ENCODE measurements around the gene LMBRD1.

The LMBRD1 gene

DNA sequence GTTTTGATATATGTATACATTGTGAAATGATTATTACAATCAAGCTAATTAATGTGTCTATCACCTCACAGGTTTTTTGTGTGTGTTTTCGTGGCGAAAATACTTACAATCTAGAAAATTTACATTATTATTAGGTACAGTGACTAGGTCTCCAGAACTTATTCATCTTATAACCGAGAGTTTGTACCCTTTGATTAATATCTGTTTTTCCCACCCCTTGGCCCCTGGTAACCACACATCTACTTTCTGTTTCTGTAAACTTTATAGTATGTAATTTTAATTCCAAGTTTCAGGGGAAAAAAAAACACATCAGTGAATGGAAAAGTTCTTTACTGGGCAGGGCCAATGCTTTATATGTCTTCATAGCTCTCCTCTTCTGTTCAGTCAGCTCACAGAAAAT is 131.4 kb downstream of the LMBRD1 start:
- H3K4me1 ChIP-seq (ENCODE audit: insufficient read depth, poor library complexity, severe bottlenecking): no peaks in the 10 kb centered on the region
- H3K36me3 ChIP-seq (ENCODE audit: low read depth): no peaks in the 10 kb centered on the region
- H3K27me3 ChIP-seq (ENCODE audit: insufficient read depth, poor library complexity, severe bottlenecking): peaks cover 6% of the 10 kb centered on the region
- TF ChIP-seq, protein P1, sequence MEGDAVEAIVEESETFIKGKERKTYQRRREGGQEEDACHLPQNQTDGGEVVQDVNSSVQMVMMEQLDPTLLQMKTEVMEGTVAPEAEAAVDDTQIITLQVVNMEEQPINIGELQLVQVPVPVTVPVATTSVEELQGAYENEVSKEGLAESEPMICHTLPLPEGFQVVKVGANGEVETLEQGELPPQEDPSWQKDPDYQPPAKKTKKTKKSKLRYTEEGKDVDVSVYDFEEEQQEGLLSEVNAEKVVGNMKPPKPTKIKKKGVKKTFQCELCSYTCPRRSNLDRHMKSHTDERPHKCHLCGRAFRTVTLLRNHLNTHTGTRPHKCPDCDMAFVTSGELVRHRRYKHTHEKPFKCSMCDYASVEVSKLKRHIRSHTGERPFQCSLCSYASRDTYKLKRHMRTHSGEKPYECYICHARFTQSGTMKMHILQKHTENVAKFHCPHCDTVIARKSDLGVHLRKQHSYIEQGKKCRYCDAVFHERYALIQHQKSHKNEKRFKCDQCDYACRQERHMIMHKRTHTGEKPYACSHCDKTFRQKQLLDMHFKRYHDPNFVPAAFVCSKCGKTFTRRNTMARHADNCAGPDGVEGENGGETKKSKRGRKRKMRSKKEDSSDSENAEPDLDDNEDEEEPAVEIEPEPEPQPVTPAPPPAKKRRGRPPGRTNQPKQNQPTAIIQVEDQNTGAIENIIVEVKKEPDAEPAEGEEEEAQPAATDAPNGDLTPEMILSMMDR (IDR thresholded peaks at IDR 0.05; ENCODE audit: poor library complexity, severe bottlenecking): no peak
- no peak overlapping the region for H3K27ac ChIP-seq (ENCODE audit: poor library complexity, severe bottlenecking)
- DNase-seq (ENCODE audit: low spot score) (no peak), ATAC-seq (ENCODE audit: low read depth) (no peak)
- H3K4me3 ChIP-seq (ENCODE audit: severe bottlenecking): no peak overlapping the region
- H3K9me3 ChIP-seq (ENCODE audit: severe bottlenecking): no peaks in the 10 kb centered on the region

DNA sequence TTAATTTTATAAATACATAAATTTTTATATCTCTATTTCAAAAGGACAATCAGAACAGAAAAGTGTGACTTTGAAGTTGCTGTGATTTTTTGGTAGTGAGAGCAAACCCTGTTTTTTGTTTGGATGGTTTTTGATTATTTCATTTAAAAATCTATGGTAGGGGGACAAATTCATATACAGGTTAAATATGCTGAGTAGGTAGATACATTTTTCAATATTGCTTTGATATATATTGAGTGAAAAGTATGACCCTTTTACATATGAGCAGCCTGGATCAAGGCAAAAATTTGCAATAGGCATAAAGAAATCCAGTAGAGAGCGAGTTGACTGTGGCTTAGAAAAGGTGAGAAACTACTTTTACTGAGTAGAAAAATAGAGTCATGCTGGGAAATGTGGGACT is 132.3 kb downstream of the LMBRD1 start:
- Histone ChIP-seq H3K27me3 (ENCODE audit: insufficient read depth, poor library complexity, severe bottlenecking) (peaks cover 6% of the 10 kb centered on the region), H3K9me3 (ENCODE audit: severe bottlenecking) (no peaks in the 10 kb centered on the region), H3K36me3 (ENCODE audit: low read depth) (no peaks in the 10 kb centered on the region), H3K4me3 (ENCODE audit: severe bottlenecking) (no peak overlapping the region), H3K27ac (ENCODE audit: poor library complexity, severe bottlenecking) (no peak overlapping the region), H3K4me1 (ENCODE audit: insufficient read depth, poor library complexity, severe bottlenecking) (no peaks in the 10 kb centered on the region)
- no peak for DNase-seq (ENCODE audit: low spot score)
- ATAC-seq (ENCODE audit: low read depth): no peak
- TF ChIP-seq, protein P1 (IDR thresholded peaks at IDR 0.05; ENCODE audit: poor library complexity, severe bottlenecking): no peak

DNA sequence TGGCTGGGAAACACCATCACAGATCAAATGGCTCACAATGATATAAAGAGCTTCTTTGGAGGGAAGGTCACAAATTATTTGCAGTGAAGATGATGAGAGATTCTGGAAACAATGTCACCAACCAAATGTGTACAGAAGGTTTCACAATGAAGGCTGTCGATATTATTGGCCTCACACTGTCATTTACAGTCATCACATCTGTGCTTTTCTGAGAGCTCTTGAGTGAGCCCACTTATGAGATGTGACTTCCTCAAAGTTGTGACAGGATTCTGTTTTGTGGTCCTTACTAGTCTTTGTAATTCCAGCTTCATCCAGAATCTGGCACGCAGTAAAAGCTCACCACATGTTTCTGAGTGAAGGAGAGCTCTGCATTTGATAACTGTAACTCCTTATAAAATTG is 133.6 kb downstream of the LMBRD1 start:
- no peak overlapping the region for H3K27ac ChIP-seq (ENCODE audit: poor library complexity, severe bottlenecking)
- no peaks in the 10 kb centered on the region for H3K9me3 ChIP-seq (ENCODE audit: severe bottlenecking)
- no peaks in the 10 kb centered on the region for H3K36me3 ChIP-seq (ENCODE audit: low read depth)
- no peak overlapping the region for H3K4me3 ChIP-seq (ENCODE audit: severe bottlenecking)
- H3K4me1 ChIP-seq (ENCODE audit: insufficient read depth, poor library complexity, severe bottlenecking): no peaks in the 10 kb centered on the region
- no peak for DNase-seq (ENCODE audit: low spot score)
- TF ChIP-seq, protein P1 (IDR thresholded peaks at IDR 0.05; ENCODE audit: poor library complexity, severe bottlenecking): no peak
- no peak for ATAC-seq (ENCODE audit: low read depth)
- H3K27me3 ChIP-seq (ENCODE audit: insufficient read depth, poor library complexity, severe bottlenecking): peaks cover 6% of the 10 kb centered on the region

DNA sequence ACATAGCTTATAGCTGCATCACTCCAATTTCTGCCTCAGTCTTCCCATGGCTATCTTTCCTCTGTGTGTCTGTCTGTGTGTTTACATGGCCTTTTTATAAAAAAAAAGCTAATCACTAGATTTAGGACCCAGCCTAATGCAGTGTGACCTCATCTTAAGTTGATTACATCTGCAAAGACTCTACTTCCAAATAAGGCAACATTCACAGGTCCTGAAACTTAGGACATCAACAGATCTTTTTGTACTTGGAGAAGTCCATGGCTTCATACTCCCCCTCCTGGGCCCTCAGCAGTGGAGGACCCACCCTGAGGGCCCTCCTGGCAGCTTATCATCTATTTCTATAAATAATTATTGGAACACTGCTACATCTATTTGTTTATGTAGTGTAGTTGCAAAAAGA is 146.1 kb downstream of the LMBRD1 start:
- TF ChIP-seq, protein P1 (IDR thresholded peaks at IDR 0.05; ENCODE audit: poor library complexity, severe bottlenecking): no peak
- no peaks in the 10 kb centered on the region for H3K4me1 ChIP-seq (ENCODE audit: insufficient read depth, poor library complexity, severe bottlenecking)

DNA sequence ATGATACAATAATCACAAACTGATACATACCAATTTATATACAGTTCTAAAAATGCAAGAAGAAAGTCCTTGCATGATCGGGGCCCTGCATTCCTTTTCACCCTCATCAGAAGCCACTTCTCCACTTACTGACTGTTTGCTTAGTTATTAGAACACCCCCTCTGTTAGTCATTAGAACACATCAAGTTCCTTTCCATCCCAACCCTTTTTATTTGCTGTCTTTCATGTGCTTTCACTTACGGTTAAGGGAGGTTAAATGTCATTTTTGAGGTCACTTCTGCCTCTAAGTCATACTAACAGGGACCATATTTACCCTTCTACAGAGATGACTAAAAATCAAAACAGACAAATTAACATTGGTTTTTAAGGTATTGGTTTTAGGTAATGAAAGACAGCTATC is 149.1 kb downstream of the LMBRD1 start:
- H3K36me3 ChIP-seq (ENCODE audit: low read depth): no peaks in the 10 kb centered on the region

More for the DNA sequence above, 146.1 kb downstream of the LMBRD1 start:
- Histone ChIP-seq H3K27me3 (ENCODE audit: insufficient read depth, poor library complexity, severe bottlenecking) (peaks cover 9% of the 10 kb centered on the region), H3K9me3 (ENCODE audit: severe bottlenecking) (no peaks in the 10 kb centered on the region), H3K4me3 (ENCODE audit: severe bottlenecking) (no peak overlapping the region), H3K27ac (ENCODE audit: poor library complexity, severe bottlenecking) (no peak overlapping the region), H3K36me3 (ENCODE audit: low read depth) (no peaks in the 10 kb centered on the region)
- DNase-seq (ENCODE audit: low spot score) (no peak), ATAC-seq (ENCODE audit: low read depth) (no peak)

More for the DNA sequence above, 149.1 kb downstream of the LMBRD1 start:
- peaks cover 14% of the 10 kb centered on the region for H3K27me3 ChIP-seq (ENCODE audit: insufficient read depth, poor library complexity, severe bottlenecking)
- no peak for DNase-seq (ENCODE audit: low spot score)
- no peaks in the 10 kb centered on the region for H3K9me3 ChIP-seq (ENCODE audit: severe bottlenecking)
- TF ChIP-seq, protein P1 (IDR thresholded peaks at IDR 0.05; ENCODE audit: poor library complexity, severe bottlenecking): no peak
- no peaks in the 10 kb centered on the region for H3K4me1 ChIP-seq (ENCODE audit: insufficient read depth, poor library complexity, severe bottlenecking)
- ATAC-seq (ENCODE audit: low read depth): no peak
- H3K4me3 ChIP-seq (ENCODE audit: severe bottlenecking): no peak overlapping the region
- H3K27ac ChIP-seq (ENCODE audit: poor library complexity, severe bottlenecking): no peak overlapping the region

All from RWPE2 (cell line).